SK-N-SH (cell line): ENCODE measurements around the gene SERPINH1.

Experiments used
- EP300 ChIP-seq, 2 experiments: IDR thresholded peaks; 2 replicates each; pipeline versions ENCODE4 v1.4.0 to v1.6.1; 2012; ENCODE audit warnings: borderline replicate concordance in 1 of 2, low read depth in 1 of 2, low read length in 1 of 2
- POLR2AphosphoS5 ChIP-seq: IDR thresholded peaks from 2 replicates; pipeline ENCODE4 v1.6.1; 2012; ENCODE audit warnings: low read depth, low read length
- TCF12 ChIP-seq: IDR thresholded peaks from 2 replicates; pipeline ENCODE4 v1.4.0; 2012
- TF ChIP-seq, protein P1 (sequence below): fragments of 200-600 bp; sonication (generic); IDR thresholded peaks from 2 replicates; pipeline ENCODE4 v1.6.1; 2017; ENCODE audit warnings: antibody characterized with exemption, mild to moderate bottlenecking, moderate library complexity
- TF ChIP-seq, protein P2 (sequence below): IDR thresholded peaks from 2 replicates; pipeline ENCODE4 v1.4.0; 2012; ENCODE audit warnings: low read depth
- TF ChIP-seq, protein P3 (sequence below): IDR thresholded peaks from 2 replicates; pipeline ENCODE4 v1.4.0; 2012; ENCODE audit warnings: low read depth, borderline replicate concordance

DNA sequence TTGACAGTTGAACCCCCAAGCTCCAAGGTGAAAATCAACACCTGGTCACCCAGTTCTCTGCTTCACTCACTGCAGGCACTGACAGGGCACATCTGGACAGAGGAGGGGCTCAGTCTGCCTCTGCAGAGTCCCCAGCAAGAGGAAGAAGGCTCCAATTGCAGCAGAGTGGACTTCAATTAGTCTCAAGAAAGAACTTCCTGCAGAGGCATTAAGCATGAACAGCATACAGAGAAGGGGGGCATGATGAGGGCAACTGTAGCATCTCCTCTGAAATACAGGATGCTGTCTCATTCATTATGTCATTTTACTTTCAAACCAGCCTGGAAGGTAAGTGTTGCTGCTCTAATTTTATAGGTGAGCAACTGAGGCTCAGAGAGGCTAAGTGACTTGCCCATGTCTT, 47.5 kb upstream of the SERPINH1 start:
- TF ChIP-seq, protein P1, sequence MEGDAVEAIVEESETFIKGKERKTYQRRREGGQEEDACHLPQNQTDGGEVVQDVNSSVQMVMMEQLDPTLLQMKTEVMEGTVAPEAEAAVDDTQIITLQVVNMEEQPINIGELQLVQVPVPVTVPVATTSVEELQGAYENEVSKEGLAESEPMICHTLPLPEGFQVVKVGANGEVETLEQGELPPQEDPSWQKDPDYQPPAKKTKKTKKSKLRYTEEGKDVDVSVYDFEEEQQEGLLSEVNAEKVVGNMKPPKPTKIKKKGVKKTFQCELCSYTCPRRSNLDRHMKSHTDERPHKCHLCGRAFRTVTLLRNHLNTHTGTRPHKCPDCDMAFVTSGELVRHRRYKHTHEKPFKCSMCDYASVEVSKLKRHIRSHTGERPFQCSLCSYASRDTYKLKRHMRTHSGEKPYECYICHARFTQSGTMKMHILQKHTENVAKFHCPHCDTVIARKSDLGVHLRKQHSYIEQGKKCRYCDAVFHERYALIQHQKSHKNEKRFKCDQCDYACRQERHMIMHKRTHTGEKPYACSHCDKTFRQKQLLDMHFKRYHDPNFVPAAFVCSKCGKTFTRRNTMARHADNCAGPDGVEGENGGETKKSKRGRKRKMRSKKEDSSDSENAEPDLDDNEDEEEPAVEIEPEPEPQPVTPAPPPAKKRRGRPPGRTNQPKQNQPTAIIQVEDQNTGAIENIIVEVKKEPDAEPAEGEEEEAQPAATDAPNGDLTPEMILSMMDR = no peak
- TF ChIP-seq TCF12 (no peak), POLR2AphosphoS5 (no peak), EP300 (IDR thresholded peaks at IDR 0.05; ENCODE audit: borderline replicate concordance in 1 of 2, low read depth in 1 of 2, low read length in 1 of 2) (no peak)
- TF ChIP-seq, protein P2, sequence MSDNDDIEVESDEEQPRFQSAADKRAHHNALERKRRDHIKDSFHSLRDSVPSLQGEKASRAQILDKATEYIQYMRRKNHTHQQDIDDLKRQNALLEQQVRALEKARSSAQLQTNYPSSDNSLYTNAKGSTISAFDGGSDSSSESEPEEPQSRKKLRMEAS = no peak
- TF ChIP-seq, protein P3, sequence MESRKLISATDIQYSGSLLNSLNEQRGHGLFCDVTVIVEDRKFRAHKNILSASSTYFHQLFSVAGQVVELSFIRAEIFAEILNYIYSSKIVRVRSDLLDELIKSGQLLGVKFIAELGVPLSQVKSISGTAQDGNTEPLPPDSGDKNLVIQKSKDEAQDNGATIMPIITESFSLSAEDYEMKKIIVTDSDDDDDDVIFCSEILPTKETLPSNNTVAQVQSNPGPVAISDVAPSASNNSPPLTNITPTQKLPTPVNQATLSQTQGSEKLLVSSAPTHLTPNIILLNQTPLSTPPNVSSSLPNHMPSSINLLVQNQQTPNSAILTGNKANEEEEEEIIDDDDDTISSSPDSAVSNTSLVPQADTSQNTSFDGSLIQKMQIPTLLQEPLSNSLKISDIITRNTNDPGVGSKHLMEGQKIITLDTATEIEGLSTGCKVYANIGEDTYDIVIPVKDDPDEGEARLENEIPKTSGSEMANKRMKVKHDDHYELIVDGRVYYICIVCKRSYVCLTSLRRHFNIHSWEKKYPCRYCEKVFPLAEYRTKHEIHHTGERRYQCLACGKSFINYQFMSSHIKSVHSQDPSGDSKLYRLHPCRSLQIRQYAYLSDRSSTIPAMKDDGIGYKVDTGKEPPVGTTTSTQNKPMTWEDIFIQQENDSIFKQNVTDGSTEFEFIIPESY = no peak
